Measurements from ENCODE around the gene TBRG4.

Gene TBRG4

DNA sequence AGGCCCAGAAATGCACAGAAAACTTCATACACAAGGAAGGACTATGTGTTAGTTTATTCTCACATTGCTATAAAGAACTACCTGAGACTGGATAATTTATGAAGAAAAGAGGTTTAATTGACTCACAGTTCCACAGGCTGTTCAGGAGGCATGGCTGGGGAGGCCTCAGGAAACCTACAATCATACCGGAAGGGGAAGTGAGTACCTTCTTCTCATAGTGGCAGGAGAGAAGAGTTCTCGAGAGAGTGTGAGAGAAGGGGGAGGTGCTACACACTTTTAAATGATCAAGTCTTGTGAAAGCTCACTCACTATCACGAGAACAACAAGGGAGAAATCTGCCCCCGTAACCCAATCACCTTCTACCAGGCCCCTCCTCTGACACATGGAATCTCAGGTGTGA, 29.3 kb upstream of the TBRG4 start:
- no peak for DNase-seq

DNA sequence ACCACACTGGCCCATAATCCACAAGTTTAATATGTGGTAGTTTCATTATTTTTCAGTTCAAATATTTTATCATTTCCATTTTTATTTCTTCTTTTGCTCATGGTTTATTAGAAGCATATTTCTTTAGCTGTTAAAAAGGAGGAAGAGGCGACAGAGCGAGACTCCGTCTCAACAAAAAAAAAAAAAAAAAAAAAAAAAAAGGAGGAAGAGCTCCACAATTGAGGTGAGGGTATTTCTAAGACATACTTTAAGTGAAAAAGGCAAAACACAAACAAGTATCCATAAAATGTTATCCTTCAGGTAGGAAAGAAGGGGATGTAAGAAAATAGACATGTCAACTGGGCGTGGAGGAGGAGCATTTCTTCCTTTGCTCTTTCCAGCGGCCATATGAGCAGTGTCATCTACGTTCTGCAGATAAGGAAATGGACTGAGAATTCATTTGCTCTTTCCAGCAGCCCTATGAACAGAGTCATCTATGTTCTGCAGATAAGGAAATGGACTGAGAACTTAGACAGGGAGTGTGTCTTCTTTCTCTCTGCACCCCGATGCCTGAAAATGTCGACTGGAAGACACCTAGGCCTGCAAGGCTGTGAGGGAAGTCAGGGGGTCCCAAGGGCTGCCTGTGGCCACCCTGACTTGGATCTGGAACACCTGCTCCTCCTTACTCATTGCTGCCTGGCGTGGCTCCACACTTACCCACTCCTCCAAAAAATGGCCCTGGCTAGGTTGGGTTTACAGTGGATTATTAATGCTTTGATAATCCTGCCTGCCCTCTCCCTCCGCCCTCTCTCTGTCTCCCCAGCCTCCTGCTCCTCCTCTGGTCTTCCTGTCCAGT, 27.2 kb upstream of the TBRG4 start:
- DNase-seq, result no peak

DNA sequence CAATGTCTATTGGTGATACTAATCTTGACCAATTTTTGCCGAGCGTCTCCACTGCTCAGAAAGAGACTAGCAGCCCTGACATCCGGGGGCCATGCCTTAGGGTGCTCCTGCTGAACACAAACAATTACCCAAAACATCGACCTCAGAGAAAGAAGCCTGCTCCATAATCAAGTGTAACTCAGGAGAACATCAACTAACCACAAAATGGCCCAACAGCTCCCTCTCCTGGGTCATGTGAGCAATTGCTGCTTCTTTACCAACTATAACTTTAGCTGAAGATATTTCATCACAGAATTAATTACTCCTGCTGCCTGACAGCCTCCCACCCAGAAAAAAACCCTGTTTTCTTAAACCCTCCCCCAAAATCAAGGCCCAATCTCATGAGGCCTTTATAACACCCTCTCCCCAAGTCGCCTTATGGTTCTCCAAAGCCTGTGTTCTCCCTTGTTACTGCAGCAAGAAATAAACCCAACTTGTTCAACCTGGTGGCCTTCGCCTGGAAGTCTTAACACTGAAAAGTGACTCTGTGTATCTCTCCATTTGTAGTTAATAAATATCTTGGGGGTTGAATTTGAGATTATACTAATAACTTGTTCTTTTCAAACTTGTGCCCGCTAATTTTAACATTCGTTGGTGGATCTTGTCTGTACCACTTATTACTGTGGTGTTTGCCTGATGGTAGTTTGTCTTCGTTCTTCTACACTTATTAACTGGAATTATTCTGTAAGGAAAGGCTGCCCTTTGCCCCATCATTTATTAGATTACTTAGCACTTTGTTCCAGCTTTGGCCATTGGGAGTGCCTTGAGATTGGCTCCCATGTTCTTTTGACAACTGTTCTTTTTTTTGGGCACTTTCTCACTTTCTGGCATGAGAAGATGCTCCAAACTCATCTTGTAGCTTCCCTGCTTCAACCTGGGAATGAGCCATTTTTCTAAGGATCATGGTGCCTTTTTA, 24.9 kb upstream of the TBRG4 start:
- peak; percentile 73 for DNase-seq

GRCh38 chr7:45133877-45134276, 22.4 kb upstream of the TBRG4 start:
- DNase-seq, result no peak

DNA sequence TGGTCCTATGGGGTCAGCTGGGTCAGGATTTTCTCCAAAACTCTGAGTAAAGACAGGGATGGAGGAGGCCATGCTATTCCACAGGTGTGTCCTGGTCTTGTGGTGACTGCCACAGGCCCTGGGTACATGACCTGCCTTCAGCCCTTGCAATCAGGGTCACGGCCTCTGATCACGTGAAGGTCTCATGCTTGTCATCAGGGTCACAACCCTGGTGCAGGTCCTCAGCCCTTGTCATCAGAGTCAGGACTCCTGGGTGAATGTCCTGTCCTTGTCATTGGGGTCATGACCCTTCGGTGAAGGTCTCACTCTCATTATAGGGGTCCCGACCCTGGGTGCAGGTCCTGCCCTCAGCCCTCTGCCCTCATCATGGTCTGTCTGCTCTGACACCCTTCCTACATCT, 21.9 kb upstream of the TBRG4 start:
- no peak for DNase-seq

DNA sequence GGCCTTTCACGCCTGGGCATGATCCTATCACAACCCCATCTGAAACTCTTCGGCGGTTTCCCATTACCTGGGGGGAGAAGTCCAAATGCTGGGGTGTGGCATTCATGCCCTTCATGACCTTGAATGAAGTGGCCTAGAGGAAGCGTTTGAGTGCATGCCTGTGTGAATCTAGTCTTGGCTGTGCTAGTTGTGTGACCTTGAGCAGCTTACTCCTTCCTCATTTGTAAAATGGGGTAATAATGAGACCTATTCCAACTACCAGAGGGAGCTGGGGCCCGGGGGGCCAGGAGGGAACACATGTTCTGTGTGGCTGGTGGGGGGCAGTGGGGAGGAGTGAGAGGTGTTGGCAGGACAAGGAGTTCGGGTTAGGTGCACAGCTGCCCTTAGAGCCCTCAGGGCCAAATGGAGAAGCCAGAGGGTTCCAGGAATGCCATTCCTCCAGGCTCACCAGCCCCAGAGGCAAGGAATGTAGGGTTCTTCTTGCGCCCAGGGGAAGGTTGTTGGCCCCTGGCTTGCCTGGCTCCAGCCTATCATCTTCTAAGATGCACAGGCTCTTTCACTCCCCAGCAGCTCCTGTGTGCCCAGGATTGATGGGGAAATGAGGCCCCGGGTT, 21.3 kb upstream of the TBRG4 start:
- DNase-seq, result no peak

- no peak for DNase-seq
These were observed 20.4 kb upstream of the TBRG4 start for GRCh38 chr7:45131891-45132290.

DNA sequence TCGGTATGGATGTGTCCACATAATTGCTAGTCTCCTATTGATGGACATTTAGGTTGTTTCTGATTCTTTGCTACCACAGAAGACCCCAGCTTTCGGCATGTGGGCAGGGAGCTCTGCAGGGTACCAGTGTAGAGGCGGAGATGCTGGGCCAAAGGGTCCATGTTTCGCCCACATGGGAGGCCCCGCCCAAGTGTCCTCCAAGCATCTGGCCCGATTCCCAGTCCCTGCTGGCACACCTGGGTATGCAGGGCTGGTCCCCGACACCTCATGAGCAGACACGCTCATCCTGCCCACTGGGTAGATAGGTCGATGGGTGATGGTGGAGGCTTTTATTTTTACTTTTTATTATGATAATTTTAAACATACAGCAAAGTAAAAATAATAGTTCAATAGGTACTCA, 19.4 kb upstream of the TBRG4 start:
- no peak for DNase-seq

GRCh38 chr7:45129906-45130305, 18.4 kb upstream of the TBRG4 start:
- no peak for DNase-seq

DNA sequence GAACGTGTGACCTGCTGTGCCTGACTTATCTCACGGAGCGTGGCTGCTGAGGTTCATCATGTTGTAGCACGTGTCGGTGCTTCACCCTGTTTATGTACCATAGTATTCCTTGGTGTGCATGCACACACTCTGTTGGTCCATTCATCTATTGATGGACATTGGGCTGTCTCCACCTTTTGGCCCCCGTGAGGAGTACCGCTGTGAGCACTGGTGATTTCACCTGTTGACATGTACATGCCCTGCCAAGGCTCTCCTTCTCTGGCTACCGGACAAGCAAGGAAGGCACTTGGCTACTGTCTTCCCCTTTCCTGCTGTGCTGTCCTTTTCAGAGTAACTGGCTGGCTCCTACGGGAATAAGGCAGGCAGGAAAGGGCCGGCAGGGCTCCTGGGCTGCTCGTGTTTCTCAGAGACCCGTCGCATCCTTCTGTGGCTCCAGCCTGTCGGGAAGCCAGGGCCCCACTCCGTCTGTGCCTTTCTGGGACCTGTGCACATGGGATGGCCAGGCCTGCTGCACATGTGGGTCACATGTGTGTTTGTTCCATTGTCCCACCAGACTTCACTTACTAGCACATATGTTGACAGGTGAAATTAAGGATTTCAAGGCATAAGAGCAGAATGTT, 17.8 kb upstream of the TBRG4 start:
- no peak for DNase-seq

DNA sequence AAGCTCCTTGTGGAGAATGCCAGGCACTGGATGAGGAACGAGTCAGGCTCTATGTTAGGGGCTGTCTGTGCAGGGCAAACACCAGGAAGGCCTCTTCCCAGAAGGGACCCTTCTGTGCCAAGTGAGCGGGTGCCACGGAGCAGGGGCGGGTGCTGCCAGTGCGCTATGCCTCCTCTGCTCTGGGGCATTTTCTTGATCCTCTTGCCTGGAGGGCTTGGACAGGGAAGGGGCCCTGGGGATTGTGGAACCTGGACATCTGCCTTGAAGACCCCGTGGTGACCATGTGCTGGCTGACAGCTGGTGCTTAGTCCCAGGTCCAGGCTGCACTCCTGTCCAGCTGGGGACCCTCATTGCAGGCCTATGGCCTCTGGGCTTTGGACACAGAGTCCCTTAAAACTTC, 15.4 kb upstream of the TBRG4 start:
- no peak for DNase-seq

- no peak for DNase-seq
These were observed 14.7 kb upstream of the TBRG4 start for GRCh38 chr7:45126201-45126600.

- DNase-seq, result no peak
These were observed 13.9 kb upstream of the TBRG4 start for GRCh38 chr7:45125193-45125904.

GRCh38 chr7:45123913-45124710, 12.6 kb upstream of the TBRG4 start:
- no peak for DNase-seq

DNA sequence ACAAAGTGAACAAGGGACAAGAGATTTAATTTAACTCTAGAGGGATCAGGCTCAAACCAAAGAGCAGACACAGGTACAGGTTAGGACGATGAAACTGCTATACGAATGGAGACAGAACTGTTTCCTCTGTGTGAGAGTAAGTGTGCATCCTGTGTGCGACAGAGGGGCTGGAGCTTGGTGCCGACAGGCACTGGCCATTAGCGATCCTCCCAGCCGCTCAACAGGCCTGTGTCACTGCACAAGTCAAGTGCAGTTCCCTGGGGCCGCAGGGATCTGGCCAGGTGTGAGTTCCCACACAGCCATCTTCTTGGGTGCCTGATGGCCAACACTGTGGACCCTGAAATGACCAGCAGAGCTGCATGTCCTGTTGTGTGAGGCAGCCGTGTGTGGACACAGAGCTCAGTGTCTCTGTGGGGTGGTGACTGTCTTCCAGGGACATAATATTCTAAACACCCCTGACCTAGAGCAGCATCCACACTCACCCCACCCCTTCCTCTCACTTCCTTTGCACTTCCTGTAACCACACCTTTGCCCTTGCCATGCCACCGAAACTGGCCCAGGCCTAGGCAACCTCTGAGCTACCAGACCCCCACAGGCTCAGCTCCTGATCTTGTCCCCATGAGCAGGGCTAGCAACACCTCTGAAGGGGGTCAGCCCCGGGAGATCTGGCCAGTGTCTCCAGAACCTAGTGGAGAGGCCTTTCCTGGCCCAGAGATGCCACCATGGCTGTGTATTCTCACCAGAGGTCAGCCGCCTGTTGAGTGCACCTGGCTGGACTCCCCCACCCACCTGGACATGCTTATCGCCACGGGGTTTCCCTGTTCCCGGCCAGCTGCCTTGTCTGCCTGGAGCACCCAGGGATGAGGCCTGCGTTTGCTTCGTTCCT, 11.7 kb upstream of the TBRG4 start:
- DNase-seq, result no peak

- no peak for DNase-seq
These were observed 8.1 kb upstream of the TBRG4 start for GRCh38 chr7:45119550-45119949.

GRCh38 chr7:45118889-45119331, 7.4 kb upstream of the TBRG4 start:
- no peak for DNase-seq

DNA sequence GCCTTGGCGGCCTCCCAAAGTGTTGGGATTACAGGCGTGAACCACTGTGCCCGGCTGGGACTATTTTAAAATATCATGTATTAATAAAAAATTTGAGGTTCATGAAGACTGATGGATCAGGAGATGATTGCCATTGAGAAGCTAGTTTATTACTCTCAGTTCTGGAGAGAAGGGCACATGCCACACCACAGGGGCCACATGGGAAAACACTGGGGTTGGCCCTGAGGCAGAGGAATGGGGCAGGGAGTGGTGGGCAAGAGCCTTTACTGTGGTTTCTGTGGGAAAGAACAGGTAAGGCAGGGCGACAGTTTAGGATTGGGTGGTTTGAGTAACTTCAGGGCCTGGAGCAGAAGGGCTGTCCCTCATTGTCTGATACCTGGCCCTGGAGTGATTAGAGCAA, 6.8 kb upstream of the TBRG4 start:
- DNase-seq, result no peak

- DNase-seq, result no peak
These were observed 6.1 kb upstream of the TBRG4 start for GRCh38 chr7:45117582-45117981.

GRCh38 chr7:45116048-45116447, 4.6 kb upstream of the TBRG4 start:
- DNase-seq, result no peak
